Measurements from ENCODE around the gene C13orf46. TPM values are rescaled to one million over a fixed set of nuclear protein-coding genes. Genes with fewer than 3 reads are reported as not detected.

Gene C13orf46
- total RNA-seq, 1 experiment from 2014 or later: 1.4 TPM

GRCh38 chr13:113954046-113954835, 19.6 kb downstream of the C13orf46 start:
- intact Hi-C loops (cut with micrococcal nuclease): loop anchor here (10.0 kb wide), 1 partner anchor 201 kb away; no protein-coding TSS in a partner anchor
- H3K27ac Mint-ChIP-seq (ENCODE audit: low read depth, unreplicated experiment): no peak overlapping the region
- BruUV-seq (replicated peaks): no TSS peak

DNA sequence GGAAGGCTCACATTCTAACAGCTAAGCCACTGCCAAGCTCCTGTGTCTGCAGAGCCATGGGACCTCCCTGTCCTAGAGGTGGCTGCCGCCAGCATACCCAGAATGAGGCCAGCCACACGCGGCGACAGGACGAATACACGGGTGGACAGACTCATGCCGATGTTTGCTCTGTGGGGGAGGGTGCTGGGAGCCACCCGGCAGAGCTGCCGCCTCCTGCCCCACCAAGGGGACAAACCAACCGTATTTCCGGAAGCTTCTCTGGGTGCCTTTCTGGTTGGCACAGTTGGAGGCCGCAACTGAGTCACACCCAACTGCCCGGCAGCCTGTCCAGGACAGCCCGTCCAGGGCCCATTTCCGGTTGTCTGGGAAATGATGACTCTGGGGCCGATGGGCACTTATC, 20.3 kb downstream of the C13orf46 start:
- no peak for TF ChIP-seq CTCF (IDR thresholded peaks at IDR 0.05; ENCODE audit: unreplicated experiment)
- POLR2A ChIA-PET: interaction anchor here (0.5 to 1.0 kb wide), 4 partner anchors 10 to 272 kb away, joined by 3 to 6 read pairs (median 4); no protein-coding TSS in a partner anchor
- intact Hi-C loops (cut with micrococcal nuclease): loop anchor here (10.0 kb wide), 1 partner anchor 201 kb away; no protein-coding TSS in a partner anchor
- CTCF ChIA-PET: interaction anchor here (0.7 to 1.4 kb wide), 4 partner anchors 59 to 315 kb away, joined by 3 to 7 read pairs (median 4); no protein-coding TSS in a partner anchor
- Mint-ChIP-seq H3K4me1 (ENCODE audit: insufficient read depth, unreplicated experiment) (no peaks in the 10 kb centered on the region), H3K9me3 (ENCODE audit: unreplicated experiment) (peaks cover 22% of the 10 kb centered on the region), H3K27me3 (ENCODE audit: insufficient read depth, unreplicated experiment) (no peaks in the 10 kb centered on the region), H3K27ac (ENCODE audit: low read depth, unreplicated experiment) (no peak overlapping the region), H3K36me3 (ENCODE audit: insufficient read depth, unreplicated experiment) (peaks cover 13% of the 10 kb centered on the region), H3K4me3 (ENCODE audit: unreplicated experiment) (no peak overlapping the region)
- DNase-seq (ENCODE audit: unreplicated experiment): no peak
- BruUV-seq (replicated peaks): no TSS peak

More at GRCh38 chr13:113954046-113954835, 19.6 kb downstream of the C13orf46 start:
- Mint-ChIP-seq H3K9me3 (ENCODE audit: unreplicated experiment) (peaks cover 22% of the 10 kb centered on the region), H3K4me1 (ENCODE audit: insufficient read depth, unreplicated experiment) (no peaks in the 10 kb centered on the region), H3K4me3 (ENCODE audit: unreplicated experiment) (no peak overlapping the region), H3K27me3 (ENCODE audit: insufficient read depth, unreplicated experiment) (no peaks in the 10 kb centered on the region), H3K36me3 (ENCODE audit: insufficient read depth, unreplicated experiment) (peaks cover 13% of the 10 kb centered on the region)
- ChIA-PET POLR2A (interaction anchor here (0.9 kb wide), 1 partner anchor 111 kb away, joined by 6 read pairs; no protein-coding TSS in a partner anchor), CTCF (interaction anchor here (1.0 to 1.4 kb wide), 2 partner anchors 61 to 272 kb away, joined by 3 to 7 read pairs; no protein-coding TSS in a partner anchor)
- no peak for TF ChIP-seq CTCF (IDR thresholded peaks at IDR 0.05; ENCODE audit: unreplicated experiment)
- DNase-seq (ENCODE audit: unreplicated experiment): no peak

- no TSS peak for BruUV-seq (replicated peaks)
- Mint-ChIP-seq H3K4me1 (ENCODE audit: insufficient read depth, unreplicated experiment) (no peaks in the 10 kb centered on the region), H3K9me3 (ENCODE audit: unreplicated experiment) (peaks cover 22% of the 10 kb centered on the region), H3K27me3 (ENCODE audit: insufficient read depth, unreplicated experiment) (no peaks in the 10 kb centered on the region), H3K27ac (ENCODE audit: low read depth, unreplicated experiment) (no peak overlapping the region), H3K36me3 (ENCODE audit: insufficient read depth, unreplicated experiment) (peaks cover 13% of the 10 kb centered on the region), H3K4me3 (ENCODE audit: unreplicated experiment) (no peak overlapping the region)
- no peak for DNase-seq (ENCODE audit: unreplicated experiment)
- no peak for TF ChIP-seq CTCF (IDR thresholded peaks at IDR 0.05; ENCODE audit: unreplicated experiment)
- ChIA-PET POLR2A (interaction anchor here (0.5 to 1.0 kb wide), 5 partner anchors 11 to 273 kb away, joined by 3 to 6 read pairs (median 4); no protein-coding TSS in a partner anchor), CTCF (interaction anchor here (0.6 to 1.4 kb wide), 5 partner anchors 8 to 314 kb away, joined by 3 to 7 read pairs (median 5); no protein-coding TSS in a partner anchor)
- intact Hi-C loops (cut with micrococcal nuclease): loop anchor here (10.0 kb wide), 1 partner anchor 202 kb away; no protein-coding TSS in a partner anchor
These were observed 20.8 kb downstream of the C13orf46 start for GRCh38 chr13:113952983-113953520.
